Upper lobe of right lung (tissue), 1 donor: ENCODE measurements around the gene ATP5F1B. TPM values are rescaled to one million over a fixed set of nuclear protein-coding genes. Genes with fewer than 3 reads are reported as not detected.

Experiments
- ATAC-seq: fragments of 200-7000 bp; cut with Tn5 transposase; one replicate; pipeline ENCODE4 v1.9.1; 2020; ENCODE audit warnings: mild to moderate bottlenecking, moderate library complexity
- DNase-seq: peaks from one replicate; pipeline ENCODE4 v3.0.0-alpha.2; 2020
- H3K27ac ChIP-seq: fragments of 200-600 bp; one replicate; pipeline ENCODE4 v1.8.0; 2022
- H3K27me3 ChIP-seq: fragments of 200-600 bp; one replicate; pipeline ENCODE4 v1.8.0; 2022; ENCODE audit warnings: mild to moderate bottlenecking
- H3K36me3 ChIP-seq: fragments of 200-600 bp; one replicate; pipeline ENCODE4 v1.8.0; 2022
- H3K4me1 ChIP-seq: fragments of 200-600 bp; one replicate; pipeline ENCODE4 v1.8.0; 2022
- H3K4me3 ChIP-seq: fragments of 200-600 bp; one replicate; pipeline ENCODE4 v1.8.0; 2022; ENCODE audit warnings: mild to moderate bottlenecking
- H3K9me3 ChIP-seq: fragments of 200-600 bp; one replicate; pipeline ENCODE4 v1.8.0; 2022
- CTCF ChIP-seq: fragments of 200-600 bp; IDR thresholded peaks from one replicate; pipeline ENCODE4 v1.8.0; 2022; ENCODE audit warnings: antibody characterized with exemption
- intact Hi-C: fragments of 100-400 bp; cut with DNase I; formaldehyde crosslinking; loops from one replicate; pipeline ENCODE4 v1.11.0; 2022
- total RNA-seq: library from RNA; stranded (reverse); fragmentation: NEBNext Ultra II Directional; extraction: Animal tissue kit (Norgen Biotek cat#: 25700); gene quantifications from one replicate; pipeline ENCODE4 v1.2.1, GENCODE V29; 2021
- donor health status: DM: no; HTN: yes; CAD: no; lungs with severe emphysema.

Gene ATP5F1B
- total RNA-seq, 1 donor from 2014 or later, result 338 TPM

GRCh38 chr12:56676851-56677580 is 31.2 kb upstream of the ATP5F1B start:
- ATAC-seq, result no peak
- Histone ChIP-seq H3K36me3 (peaks cover 36% of the 10 kb centered on the region), H3K4me1 (peaks cover 12% of the 10 kb centered on the region), H3K4me3 (no peak overlapping the region), H3K27ac (no peak overlapping the region), H3K27me3 (no peaks in the 10 kb centered on the region), H3K9me3 (no peaks in the 10 kb centered on the region)
- intact Hi-C loops, result no loop called here
- TF ChIP-seq CTCF, result no peak
- peak; percentile 15 for DNase-seq

GRCh38 chr12:56671608-56672007 is 25.8 kb upstream of the ATP5F1B start:
- TF ChIP-seq CTCF, result no peak
- Histone ChIP-seq H3K27ac (no peak overlapping the region), H3K36me3 (peaks cover 66% of the 10 kb centered on the region), H3K4me1 (no peaks in the 10 kb centered on the region), H3K27me3 (no peaks in the 10 kb centered on the region), H3K9me3 (no peaks in the 10 kb centered on the region), H3K4me3 (no peak overlapping the region)
- DNase-seq (no peak), ATAC-seq (no peak)
- intact Hi-C loops, result no loop called here

- Histone ChIP-seq H3K36me3 (peaks cover 73% of the 10 kb centered on the region), H3K4me3 (no peak overlapping the region), H3K4me1 (no peaks in the 10 kb centered on the region), H3K9me3 (no peaks in the 10 kb centered on the region), H3K27ac (no peak overlapping the region), H3K27me3 (no peaks in the 10 kb centered on the region)
- DNase-seq (no peak), ATAC-seq (peak; percentile 50)
- TF ChIP-seq CTCF, result no peak
- intact Hi-C loops, result no loop called here
These were observed 25.1 kb upstream of the ATP5F1B start for GRCh38 chr12:56670836-56671235.

- TF ChIP-seq CTCF, result no peak
- H3K9me3 ChIP-seq, result no peaks in the 10 kb centered on the region
- no peak for DNase-seq
- H3K4me1 ChIP-seq, result no peaks in the 10 kb centered on the region
- intact Hi-C loops, result no loop called here
- peaks cover 100% of the 10 kb centered on the region for H3K36me3 ChIP-seq
- no peaks in the 10 kb centered on the region for H3K27me3 ChIP-seq
- no peak for ATAC-seq
- H3K27ac ChIP-seq, result no peak overlapping the region
- no peak overlapping the region for H3K4me3 ChIP-seq
These were observed 22.3 kb upstream of the ATP5F1B start for GRCh38 chr12:56668197-56668457.

GRCh38 chr12:56661979-56662638 is 16.3 kb upstream of the ATP5F1B start:
- Histone ChIP-seq H3K27ac (no peak overlapping the region), H3K4me1 (no peaks in the 10 kb centered on the region), H3K27me3 (no peaks in the 10 kb centered on the region), H3K4me3 (no peak overlapping the region), H3K36me3 (peaks cover 45% of the 10 kb centered on the region), H3K9me3 (no peaks in the 10 kb centered on the region)
- DNase-seq (no peak), ATAC-seq (no peak)
- intact Hi-C loops, result no loop called here
- TF ChIP-seq CTCF, result no peak
